ENCODE results near the gene FRMD4A. TPM values are rescaled to one million over a fixed set of nuclear protein-coding genes. Genes with fewer than 3 reads are reported as not detected.
A peak's percentile ranks its signal among the peaks of the same experiment; 100 is the strongest.

The FRMD4A gene
- total and polyA plus RNA-seq, 10 of the 15 experiments (the other 5 are each of a cell fraction or from before 2014, with no cell fraction given), result 17.8 to 75.2 (median 39.1) TPM

- TF ChIP-seq IKZF1 (conservative IDR thresholded peaks at IDR 0.05) (peak; percentile 74), MLLT1 (IDR thresholded peaks at IDR 0.05) (peak; percentile 89), MEF2A (IDR thresholded peaks at IDR 0.05; ENCODE audit: insufficient read depth, low read depth, low read length) (no peak), TBL1XR1 (IDR thresholded peaks at IDR 0.05; ENCODE audit: low read depth, low read length) (no peak), MTA2 (IDR thresholded peaks at IDR 0.05; ENCODE audit: low read depth) (peak; percentile 84; the same call in 1 of the 2 replicates), HCFC1 (IDR thresholded peaks at IDR 0.05; ENCODE audit: low read length) (no peak), SKIL (IDR thresholded peaks at IDR 0.05; ENCODE audit: low read depth, poor library complexity, severe bottlenecking) (peak; percentile 65), KLF5 (IDR thresholded peaks at IDR 0.05; ENCODE audit: partially characterized antibody) (peak; percentile 31), SMAD1 (IDR thresholded peaks at IDR 0.05; ENCODE audit: low read depth, partially characterized antibody) (peak; percentile 90), ATF3 (IDR thresholded peaks at IDR 0.05; ENCODE audit: borderline replicate concordance, extremely low read depth, low read depth, low read length) (no peak), CUX1 (IDR thresholded peaks at IDR 0.05; ENCODE audit: insufficient replicate concordance, low read depth, low read length) (peak; percentile 42)
Observed at GRCh38 chr10:13765641-13766341, 564.9 kb downstream of the FRMD4A start (continued).

Data from GM12878 (cell line).